ENCODE measurements around the gene HAGH. TPM values are rescaled to one million over a fixed set of nuclear protein-coding genes. Genes with fewer than 3 reads are reported as not detected.

The HAGH gene
- total and polyA plus RNA-seq, 9 of the 15 experiments (the other 6 are each of a cell fraction or from before 2014, with no cell fraction given) = 0.46 to 35.1 (median 16.8) TPM

GRCh38 chr16:1818873-1819525 is 7.6 kb downstream of the HAGH start:
- ChIA-PET POLR2A (no interaction called here), CTCF (ENCODE audit: low intra/inter-chr PET ratio) (no interaction called here)
- WGBS (ENCODE audit: insufficient coverage, low coverage, missing lambda C conversion rate) = 81% methylated on average over 29 of the region's 35 CpGs
- H3K36me3 ChIP-seq (ENCODE audit: control insufficient read depth, insufficient read depth, low read length) = peaks cover 3% of the 10 kb centered on the region; the same call in 1 of the 3 replicates
- H3K4me1 ChIP-seq (replicated peaks in 1 of 2; ENCODE audit: control insufficient read depth in 2 of 2, insufficient read depth in 2 of 2, low read length in 2 of 2) = peaks cover 0 to 49% of the 10 kb centered on the region in 2 experiments; a peak in 2 of 5 replicates
- H3K79me2 ChIP-seq (ENCODE audit: control insufficient read depth, insufficient read depth, low read length) = no peaks in the 10 kb centered on the region
- H3K27me3 ChIP-seq (ENCODE audit: control insufficient read depth in 2 of 2, insufficient read depth in 2 of 2, low read length in 2 of 2) = no peaks in the 10 kb centered on the region
- no peak overlapping the region for H3K4me3 ChIP-seq
- BruUV-seq (replicated peaks) = no TSS peak
- TF ChIP-seq POLR2G (IDR thresholded peaks at IDR 0.05; ENCODE audit: low read depth, low read length) (peak; percentile 23; the same call in 1 of the 2 replicates), ILF3 (IDR thresholded peaks at IDR 0.05; ENCODE audit: borderline replicate concordance) (no peak), FOXJ3 (CRISPR knock-in tag; IDR thresholded peaks at IDR 0.05) (no peak), PRDM10 (IDR thresholded peaks at IDR 0.05; ENCODE audit: partially characterized antibody) (no peak), MGA (IDR thresholded peaks at IDR 0.05) (no peak), NR3C1 (CRISPR knock-in tag; IDR thresholded peaks at IDR 0.05) (no peak), ZNF778 (CRISPR knock-in tag; IDR thresholded peaks at IDR 0.05) (no peak)
- no peaks in the 10 kb centered on the region for H3K9me3 ChIP-seq (replicated peaks; ENCODE audit: control insufficient read depth, insufficient read depth, low read depth, low read length)
- H3K4me2 ChIP-seq (ENCODE audit: insufficient read depth, low read length) = no peak overlapping the region
- H3K9ac ChIP-seq (ENCODE audit: insufficient read depth in 1 of 2, low read depth in 2 of 2, low read length in 2 of 2) = peak overlapping the region in 1 of 2 experiments; percentile 13; a peak in 1 of 4 replicates
- H4K20me1 ChIP-seq (replicated peaks; ENCODE audit: control insufficient read depth, insufficient read depth, low read length) = no peaks in the 10 kb centered on the region
- no peaks in the 10 kb centered on the region for H3K9me1 ChIP-seq (ENCODE audit: control insufficient read depth, insufficient read depth, low read length)
- FAIRE-seq (no peak), DNase-seq (ENCODE audit: extremely low read depth in 1 of 4, low spot score in 3 of 4) (no peak), ATAC-seq (no peak)
- H2AFZ ChIP-seq (ENCODE audit: low read depth, low read length) = no peak overlapping the region
- intact Hi-C loops (cut with micrococcal nuclease) (no loop called here), in situ Hi-C loops (cut with MboI) (no loop called here)
- H3K27ac ChIP-seq (ENCODE audit: extremely low read depth, low read depth, low read length) = no peak overlapping the region

Data from K562 (cell line).